Measurements from ENCODE around the gene CNTNAP2.

DNA sequence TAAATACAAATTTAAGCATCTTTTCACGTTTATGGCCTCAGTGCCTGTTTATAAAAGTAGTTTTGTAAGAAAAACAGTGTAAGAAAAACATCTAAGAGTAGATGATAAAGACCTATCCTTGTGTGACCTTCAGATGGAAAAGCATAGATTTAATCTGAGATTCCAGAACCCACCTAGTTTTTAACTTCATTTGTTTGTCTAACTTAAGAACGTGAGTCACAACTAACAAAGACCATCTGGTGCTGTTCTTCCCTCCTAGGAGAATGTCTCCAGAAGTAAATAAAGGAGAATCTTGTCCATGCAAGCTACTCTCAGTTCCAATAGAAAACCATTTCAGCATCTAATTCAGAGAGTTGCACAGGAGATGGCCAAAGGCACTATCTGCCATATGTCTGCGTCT, 2208.6 kb downstream of the CNTNAP2 start:
- no peak for TF ChIP-seq POLR2A (IDR thresholded peaks at IDR 0.05; ENCODE audit: control extremely low read depth in 1 of 2, low read depth in 2 of 2, low read length in 2 of 2)
- TF ChIP-seq RAD21 (IDR thresholded peaks at IDR 0.05 in 1 of 2, conservative IDR thresholded peaks at IDR 0.05 in 1 of 2; ENCODE audit: low read depth in 2 of 2, low read length in 2 of 2): no peak
- no peak for TF ChIP-seq HDAC2 (IDR thresholded peaks at IDR 0.05; ENCODE audit: borderline replicate concordance in 1 of 2, low read depth in 2 of 2, low read length in 2 of 2)
- TF ChIP-seq, protein P1, sequence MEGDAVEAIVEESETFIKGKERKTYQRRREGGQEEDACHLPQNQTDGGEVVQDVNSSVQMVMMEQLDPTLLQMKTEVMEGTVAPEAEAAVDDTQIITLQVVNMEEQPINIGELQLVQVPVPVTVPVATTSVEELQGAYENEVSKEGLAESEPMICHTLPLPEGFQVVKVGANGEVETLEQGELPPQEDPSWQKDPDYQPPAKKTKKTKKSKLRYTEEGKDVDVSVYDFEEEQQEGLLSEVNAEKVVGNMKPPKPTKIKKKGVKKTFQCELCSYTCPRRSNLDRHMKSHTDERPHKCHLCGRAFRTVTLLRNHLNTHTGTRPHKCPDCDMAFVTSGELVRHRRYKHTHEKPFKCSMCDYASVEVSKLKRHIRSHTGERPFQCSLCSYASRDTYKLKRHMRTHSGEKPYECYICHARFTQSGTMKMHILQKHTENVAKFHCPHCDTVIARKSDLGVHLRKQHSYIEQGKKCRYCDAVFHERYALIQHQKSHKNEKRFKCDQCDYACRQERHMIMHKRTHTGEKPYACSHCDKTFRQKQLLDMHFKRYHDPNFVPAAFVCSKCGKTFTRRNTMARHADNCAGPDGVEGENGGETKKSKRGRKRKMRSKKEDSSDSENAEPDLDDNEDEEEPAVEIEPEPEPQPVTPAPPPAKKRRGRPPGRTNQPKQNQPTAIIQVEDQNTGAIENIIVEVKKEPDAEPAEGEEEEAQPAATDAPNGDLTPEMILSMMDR (IDR thresholded peaks at IDR 0.05; ENCODE audit: control extremely low read depth in 1 of 3, insufficient read depth in 1 of 3, low read depth in 1 of 3, low read length in 3 of 3): no peak
- no peak for TF ChIP-seq POLR2AphosphoS5 (IDR thresholded peaks at IDR 0.05; ENCODE audit: low read depth, low read length)
- TF ChIP-seq EP300 (IDR thresholded peaks at IDR 0.05; ENCODE audit: borderline replicate concordance in 1 of 2, low read depth in 2 of 2, low read length in 2 of 2): no peak
- no peak for TF ChIP-seq TCF12 (IDR thresholded peaks at IDR 0.05; ENCODE audit: low read depth, low read length)
- no peak for TF ChIP-seq SP2 (IDR thresholded peaks at IDR 0.05; ENCODE audit: low read length)
- no peak for TF ChIP-seq ZNF274 (IDR thresholded peaks at IDR 0.05; ENCODE audit: borderline replicate concordance, extremely low read depth, low read length)
- TF ChIP-seq SUZ12 (IDR thresholded peaks at IDR 0.05; ENCODE audit: low read length): no peak
- TF ChIP-seq CBX5 (IDR thresholded peaks at IDR 0.05; ENCODE audit: low read depth, low read length): no peak
- TF ChIP-seq KDM1A (IDR thresholded peaks at IDR 0.05; ENCODE audit: borderline replicate concordance, low read length): no peak
- no peak for TF ChIP-seq EZH2 (IDR thresholded peaks at IDR 0.05; ENCODE audit: low read depth, low read length, severe bottlenecking)
